IMR-90 (cell line): ENCODE results near the gene EPS8. TPM values are rescaled to one million over a fixed set of nuclear protein-coding genes. Genes with fewer than 3 reads are reported as not detected.

ENCODE experiments used
- ATAC-seq: fragments of 200-7000 bp; cut with Tn5 transposase; 2 replicates; pipeline ENCODE4 v1.9.1; 2020; ENCODE audit warnings: low read depth, mild to moderate bottlenecking, moderate library complexity
- BruUV-seq: library from RNA; stranded (reverse); fragments of 400-500 nt; replicated peaks from 2 replicates; lab custom pipeline; 2021; lab: Mats Ljungman, UMichigan
- CTCF ChIA-PET: fragments of 300-600 bp; formaldehyde crosslinking; extraction: SDS; loops from one replicate; lab custom pipeline; 2021; ENCODE audit warnings: antibody characterized with exemption; lab: Yijun Ruan, JAX
- POLR2A ChIA-PET: fragments of 300-600 bp; sonication (Branson Sonifier 250); formaldehyde crosslinking; loops from one replicate; lab custom pipeline; 2022; ENCODE audit warnings: antibody characterized with exemption; ENCODE audit not compliant: unreplicated experiment; lab: Charles Lee
- DNase-seq: peaks from one replicate; pipeline ENCODE4 v3.0.0; 2013
- H2AFZ ChIP-seq: replicated peaks from 2 replicates; pipeline ENCODE3; 2013; ENCODE audit warnings: low read length, mild to moderate bottlenecking; ENCODE audit not compliant: poor library complexity
- H2AK5ac ChIP-seq: 2 replicates; pipeline ENCODE4 v1.6.1; 2013; ENCODE audit warnings: low read depth, low read length, inconsistent platforms
- H2AK9ac ChIP-seq: replicated peaks from 2 replicates; pipeline ENCODE3; 2013; ENCODE audit warnings: mild to moderate bottlenecking, low read depth, low read length, moderate library complexity; ENCODE audit not compliant: poor library complexity
- H2BK120ac ChIP-seq: 2 replicates; pipeline ENCODE4 v1.6.1; 2013; ENCODE audit warnings: low read depth, low read length, inconsistent platforms
- H2BK15ac ChIP-seq: 3 replicates; pipeline ENCODE4 v1.6.1; 2013; ENCODE audit warnings: low read depth, low read length, inconsistent platforms
- H2BK20ac ChIP-seq: 2 replicates; pipeline ENCODE4 v1.6.1; 2013; ENCODE audit warnings: low read depth, mild to moderate bottlenecking, inconsistent platforms, low read length, moderate library complexity
- H2BK5ac ChIP-seq: 2 replicates; pipeline ENCODE4 v1.6.1; 2013; ENCODE audit warnings: mild to moderate bottlenecking, low read depth, low read length, inconsistent platforms; ENCODE audit not compliant: poor library complexity, severe bottlenecking
- H3K14ac ChIP-seq: replicated peaks from 2 replicates; pipeline ENCODE4 v1.6.1; 2013; ENCODE audit warnings: low read depth, low read length, inconsistent platforms
- H3K18ac ChIP-seq: 2 replicates; pipeline ENCODE4 v1.6.1; 2013; ENCODE audit warnings: low read depth, low read length, control low read depth
- H3K23ac ChIP-seq: 2 replicates; pipeline ENCODE4 v1.6.1; 2013; ENCODE audit warnings: low read depth, low read length, inconsistent platforms
- H3K27ac ChIP-seq: 2 replicates; pipeline ENCODE4 v1.5.1; 2013; ENCODE audit warnings: mild to moderate bottlenecking, control low read depth, low read length; ENCODE audit not compliant: insufficient read depth
- H3K27me3 ChIP-seq: 2 replicates; pipeline ENCODE4 v1.6.1; 2013; ENCODE audit warnings: low read length; ENCODE audit not compliant: control insufficient read depth, insufficient read depth
- H3K36me3 ChIP-seq: 2 replicates; pipeline ENCODE4 v1.6.1; 2013; ENCODE audit warnings: low read length, mixed read lengths; ENCODE audit not compliant: control insufficient read depth, insufficient read depth
- H3K4ac ChIP-seq: 2 replicates; pipeline ENCODE4 v1.6.1; 2013; ENCODE audit warnings: low read depth, low read length, inconsistent platforms
- H3K4me1 ChIP-seq: 2 replicates; pipeline ENCODE4 v1.6.1; 2013; ENCODE audit warnings: low read length, mixed read lengths; ENCODE audit not compliant: control insufficient read depth, insufficient read depth
- H3K4me2 ChIP-seq: 2 replicates; pipeline ENCODE4 v1.6.1; 2013; ENCODE audit warnings: low read depth, mild to moderate bottlenecking, control low read depth, low read length, moderate library complexity
- H3K4me3 ChIP-seq: 2 replicates; pipeline ENCODE4 v1.5.1; 2013; ENCODE audit warnings: low read depth, mild to moderate bottlenecking, control low read depth, low read length, moderate library complexity; ENCODE audit not compliant: insufficient read depth
- H3K56ac ChIP-seq: 2 replicates; pipeline ENCODE4 v1.6.1; 2013; ENCODE audit warnings: low read length, inconsistent platforms; ENCODE audit not compliant: insufficient read depth; ENCODE audit errors: extremely low read depth
- H3K79me1 ChIP-seq, 2 experiments: 2 replicates each; pipeline ENCODE4 v1.6.1; 2013; ENCODE audit warnings: low read length in 2 of 2, inconsistent platforms in 1 of 2, low read depth in 1 of 2
- H3K9ac ChIP-seq: 2 replicates; pipeline ENCODE4 v1.6.1; 2013; ENCODE audit warnings: low read depth, low read length, control low read depth
- H3K9me1 ChIP-seq: 2 replicates; pipeline ENCODE4 v1.6.1; 2013; ENCODE audit warnings: low read length, inconsistent platforms; ENCODE audit not compliant: insufficient read depth
- H3K9me3 ChIP-seq: 2 replicates; pipeline ENCODE4 v1.6.1; 2013; ENCODE audit warnings: low read length; ENCODE audit not compliant: control insufficient read depth, insufficient read depth
- H4K20me1 ChIP-seq: 2 replicates; pipeline ENCODE4 v1.6.1; 2013; ENCODE audit warnings: low read length, inconsistent platforms; ENCODE audit not compliant: insufficient read depth
- H4K5ac ChIP-seq: 2 replicates; pipeline ENCODE4 v1.6.1; 2013; ENCODE audit warnings: mild to moderate bottlenecking, low read depth, low read length, control low read depth
- H4K8ac ChIP-seq, 2 experiments: 2 replicates each; pipeline ENCODE4 v1.6.1; 2013; ENCODE audit warnings: low read depth in 2 of 2, low read length in 2 of 2, control low read depth in 1 of 2, inconsistent platforms in 1 of 2
- H4K91ac ChIP-seq: 2 replicates; pipeline ENCODE4 v1.6.1; 2013; ENCODE audit warnings: low read depth, low read length, inconsistent platforms; ENCODE audit not compliant: insufficient read depth
- BHLHE40 ChIP-seq: fragments of 150-350 bp; IDR thresholded peaks from 2 replicates; pipeline ENCODE4 v1.6.1; 2016; ENCODE audit warnings: mild to moderate bottlenecking, low read depth, low read length
- CEBPB ChIP-seq: IDR thresholded peaks from 2 replicates; pipeline ENCODE4 v1.6.1; 2012; ENCODE audit warnings: low read depth, low read length, improper control_type of control experiment
- CHD1 ChIP-seq: IDR thresholded peaks from 2 replicates; pipeline ENCODE4 v1.6.1; 2012; ENCODE audit warnings: low read depth, low read length, improper control_type of control experiment
- CTCF ChIP-seq: conservative IDR thresholded peaks from 2 replicates; pipeline ENCODE4 v1.5.1; 2012; ENCODE audit warnings: mild to moderate bottlenecking, low read depth, low read length, improper control_type of control experiment
- ELK1 ChIP-seq: fragments of 150-350 bp; IDR thresholded peaks from 2 replicates; pipeline ENCODE4 v1.6.1; 2016; ENCODE audit warnings: low read depth, mild to moderate bottlenecking, low read length, moderate library complexity, borderline replicate concordance
- FOS ChIP-seq: fragments of 150-350 bp; IDR thresholded peaks from 2 replicates; pipeline ENCODE4 v1.6.1; 2016; ENCODE audit warnings: low read depth, low read length
- MAFK ChIP-seq: IDR thresholded peaks from 2 replicates; pipeline ENCODE4 v1.6.1; 2012; ENCODE audit warnings: low read depth, low read length, improper control_type of control experiment
- MAZ ChIP-seq: IDR thresholded peaks from 2 replicates; pipeline ENCODE4 v1.6.1; 2012; ENCODE audit warnings: low read depth, mild to moderate bottlenecking, low read length, improper control_type of control experiment, moderate library complexity, borderline replicate concordance
- MXI1 ChIP-seq: IDR thresholded peaks from 2 replicates; pipeline ENCODE4 v1.6.1; 2012; ENCODE audit warnings: low read depth, mild to moderate bottlenecking, low read length, moderate library complexity, borderline replicate concordance
- NFE2L2 ChIP-seq: fragments of 150-350 bp; IDR thresholded peaks from 2 replicates; pipeline ENCODE4 v1.6.1; 2016; ENCODE audit warnings: low read depth, mild to moderate bottlenecking, low read length
- POLR2A ChIP-seq: IDR thresholded peaks from 2 replicates; pipeline ENCODE4 v1.6.1; 2012; ENCODE audit warnings: mild to moderate bottlenecking, low read depth, low read length
- RAD21 ChIP-seq: IDR thresholded peaks from 2 replicates; pipeline ENCODE4 v1.6.1; 2012; ENCODE audit warnings: low read length, improper control_type of control experiment
- RFX5 ChIP-seq: IDR thresholded peaks from 2 replicates; pipeline ENCODE4 v1.8.0; 2012; ENCODE audit warnings: low read depth, mild to moderate bottlenecking, low read length, moderate library complexity
- SMC3 ChIP-seq: fragments of 150-350 bp; IDR thresholded peaks from 2 replicates; pipeline ENCODE4 v1.6.1; 2016; ENCODE audit warnings: low read depth, mild to moderate bottlenecking, antibody characterized with exemption, low read length, moderate library complexity
- WGBS, 2 experiments: methylation state at CpG; one replicate each; pipeline versions ENCODE4 v1.1.5 to v1.1.7; 2013; ENCODE audit warnings: missing lambda C conversion rate in 2 of 2; ENCODE audit not compliant: insufficient read length in 1 of 2; ENCODE audit errors: extremely low coverage in 2 of 2; 5-methylcytosine and 5-hydroxymethylcytosine counted together
- dilution Hi-C: fragments of 300-500 bp; cut with HindIII; formaldehyde crosslinking; loops from one replicate; pipeline ENCODE4 v1.14.3; 2018; ENCODE audit warnings: low sequenced_read_pairs; ENCODE audit not compliant: unreplicated experiment
- in situ Hi-C: fragments of 300-500 bp; cut with MboI; formaldehyde crosslinking; loops from 3 replicates; pipeline ENCODE4 v1.14.3; 2019; ENCODE audit warnings: low sequenced_read_pairs, inconsistent platforms, mixed read lengths
- intact Hi-C: fragments of 100-400 bp; cut with micrococcal nuclease; formaldehyde crosslinking; loops from 2 replicates; pipeline ENCODE4 v1.10.0; 2022
- polyA plus RNA-seq, 3 experiments: library from polyadenylated mRNA; depleted of rRNA; stranded (reverse); fragments of >200 nt; gene quantifications; 2 replicates each; pipeline ENCODE4 v1.2.3, GENCODE V29; 2012; ENCODE audit warnings: low replicate concordance in 1 of 3
- total RNA-seq: library from RNA; depleted of rRNA; stranded (reverse); fragments of >200 nt; gene quantifications from 2 replicates; pipeline ENCODE4 v1.2.3, GENCODE V29; 2012
- TF ChIP-seq, protein P1 (sequence below): fragments of 150-350 bp; IDR thresholded peaks from 2 replicates; pipeline ENCODE4 v1.6.1; 2017; ENCODE audit warnings: mild to moderate bottlenecking, antibody characterized with exemption, low read length, low read depth

The EPS8 gene
- total and polyA plus RNA-seq, 2 of the 4 experiments (the other 2 are of a cell fraction), result 45.1 to 104 TPM

GRCh38 chr12:15735837-15736615 is 53.2 kb downstream of the EPS8 start:
- dilution Hi-C loops, result no loop called here
- H3K4ac ChIP-seq, result no peak overlapping the region
- H3K36me3 ChIP-seq, result no peaks in the 10 kb centered on the region
- no peak overlapping the region for H4K91ac ChIP-seq
- DNase-seq (no peak), ATAC-seq (no peak)
- no peak overlapping the region for H3K4me2 ChIP-seq
- no peaks in the 10 kb centered on the region; the same call in 1 of the 2 replicates for H4K20me1 ChIP-seq
- H2BK120ac ChIP-seq, result no peak overlapping the region
- H2BK20ac ChIP-seq, result no peak overlapping the region
- H3K23ac ChIP-seq, result no peak overlapping the region
- H4K5ac ChIP-seq, result no peak overlapping the region
- BruUV-seq, result no TSS peak
- no peak overlapping the region for H2BK5ac ChIP-seq
- H2AK9ac ChIP-seq, result no peak overlapping the region
- no peak overlapping the region for H2AFZ ChIP-seq
- H3K4me1 ChIP-seq, result peaks cover 4% of the 10 kb centered on the region; the same call in 1 of the 2 replicates
- no peak overlapping the region for H3K14ac ChIP-seq
- H3K27me3 ChIP-seq, result no peaks in the 10 kb centered on the region
- CTCF ChIA-PET, result interaction anchor here (0.6 to 1.5 kb wide), 2 partner anchors 8 to 30 kb away, joined by 4 read pairs; no protein-coding TSS in a partner anchor
- POLR2A ChIA-PET, result no interaction called here
- H3K56ac ChIP-seq, result no peak overlapping the region
- H3K9me1 ChIP-seq, result no peaks in the 10 kb centered on the region
- H3K18ac ChIP-seq, result no peak overlapping the region
- no peak overlapping the region for H3K27ac ChIP-seq
- H2BK15ac ChIP-seq, result no peak overlapping the region
- no CpG with 5 or more reads among the region's 5 CpGs for WGBS, 2 experiments
- H2AK5ac ChIP-seq, result no peak overlapping the region
- H3K9me3 ChIP-seq, result no peaks in the 10 kb centered on the region
- intact Hi-C loops, result no loop called here
- no peak overlapping the region for H4K8ac ChIP-seq
- H3K4me3 ChIP-seq, result no peak overlapping the region
- H3K9ac ChIP-seq, result no peak overlapping the region
- peaks cover 25 to 51% of the 10 kb centered on the region in 2 experiments for H3K79me1 ChIP-seq
- in situ Hi-C loops, result no loop called here
- TF ChIP-seq CHD1 (no peak), POLR2A (no peak), BHLHE40 (no peak), FOS (no peak), RAD21 (no peak), MAFK (no peak), SMC3 (no peak), CEBPB (no peak), CTCF (no peak), ELK1 (no peak), MAZ (no peak), MXI1 (no peak), RFX5 (no peak), NFE2L2 (no peak)
- TF ChIP-seq, protein P1, sequence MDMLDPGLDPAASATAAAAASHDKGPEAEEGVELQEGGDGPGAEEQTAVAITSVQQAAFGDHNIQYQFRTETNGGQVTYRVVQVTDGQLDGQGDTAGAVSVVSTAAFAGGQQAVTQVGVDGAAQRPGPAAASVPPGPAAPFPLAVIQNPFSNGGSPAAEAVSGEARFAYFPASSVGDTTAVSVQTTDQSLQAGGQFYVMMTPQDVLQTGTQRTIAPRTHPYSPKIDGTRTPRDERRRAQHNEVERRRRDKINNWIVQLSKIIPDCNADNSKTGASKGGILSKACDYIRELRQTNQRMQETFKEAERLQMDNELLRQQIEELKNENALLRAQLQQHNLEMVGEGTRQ, result no peak
